Measurements from ENCODE around the gene UBTF. TPM values are rescaled to one million over a fixed set of nuclear protein-coding genes. Genes with fewer than 3 reads are reported as not detected.

UBTF gene
- total and polyA plus RNA-seq, 2 of the 8 experiments (the other 6 are each of a cell fraction or from before 2014, with no cell fraction given) = 14.7 to 106 TPM

- no peak overlapping the region for H3K4me3 ChIP-seq (ENCODE audit: extremely low read depth in 1 of 4, insufficient read depth in 2 of 4, low read depth in 3 of 4, low read length in 4 of 4)
- peaks cover 11 to 23% of the 10 kb centered on the region in 2 experiments for H3K79me2 ChIP-seq (ENCODE audit: control insufficient read depth in 1 of 2, insufficient read depth in 2 of 2, low read length in 2 of 2)
- H4K8ac ChIP-seq (ENCODE audit: extremely low read depth, insufficient read depth, low read length) = no peak overlapping the region
- H2BK15ac ChIP-seq (ENCODE audit: low read length) = no peak overlapping the region
- H3K27ac ChIP-seq (ENCODE audit: low read depth, low read length) = no peak overlapping the region; the same call in 1 of the 2 replicates
- H3K36me3 ChIP-seq (ENCODE audit: control insufficient read depth in 2 of 4, insufficient read depth in 4 of 4, low read length in 3 of 4) = peaks cover 25 to 47% (median 36%) of the 10 kb centered on the region in 4 experiments; a peak in 7 of 8 replicates
- no peak overlapping the region for H3K18ac ChIP-seq (ENCODE audit: extremely low read depth, low read length)
- no peak overlapping the region for H3K9ac ChIP-seq (replicated peaks in 1 of 4; ENCODE audit: extremely low read depth in 1 of 4, low read depth in 3 of 4, low read length in 3 of 4)
- no peak overlapping the region for H4K5ac ChIP-seq (ENCODE audit: insufficient read length, low read depth, low read length)
- no peak overlapping the region for H2BK5ac ChIP-seq (ENCODE audit: low read depth, low read length)
- peaks cover 0 to 14% (median 3%) of the 10 kb centered on the region in 4 experiments; a peak in 6 of 7 replicates for H3K4me1 ChIP-seq (replicated peaks in 1 of 4; ENCODE audit: control insufficient read depth in 3 of 4, insufficient read depth in 4 of 4, low read length in 3 of 4)
- H2AFZ ChIP-seq (ENCODE audit: low read length) = no peak overlapping the region
- no peak overlapping the region for H3K4me2 ChIP-seq (ENCODE audit: insufficient read depth in 1 of 2, low read depth in 2 of 2, low read length in 2 of 2)
- no peak overlapping the region for H3K14ac ChIP-seq (ENCODE audit: insufficient read length)
- peaks cover 11% of the 10 kb centered on the region for H3K23me2 ChIP-seq (ENCODE audit: low read depth, low read length)
- H2BK12ac ChIP-seq (ENCODE audit: low read depth, low read length) = no peak overlapping the region
- H3K56ac ChIP-seq (replicated peaks; ENCODE audit: insufficient read length, low read depth, low read length) = no peak overlapping the region
- no peak overlapping the region for H2BK120ac ChIP-seq (replicated peaks; ENCODE audit: low read depth, low read length)
- H3K79me1 ChIP-seq (ENCODE audit: low read depth, low read length) = peaks cover 9% of the 10 kb centered on the region
- POLR2A ChIA-PET (ENCODE audit: partially characterized antibody) = interaction anchor here (0.7 to 8.7 kb wide), 5 partner anchors 10 to 104 kb away, joined by 3 to 78 read pairs (median 9); partner anchors contain the start of genes ATXN7L3 and RUNDC3A
- H3K4ac ChIP-seq (replicated peaks; ENCODE audit: insufficient read length, low read depth, low read length) = no peak overlapping the region
- no peak overlapping the region for H3K23ac ChIP-seq (ENCODE audit: insufficient read length)
- H2BK20ac ChIP-seq (ENCODE audit: low read length) = no peak overlapping the region
- FAIRE-seq (no peak), DNase-seq (ENCODE audit: low read depth in 1 of 2, low spot score in 2 of 2) (no peak)
- no peaks in the 10 kb centered on the region for H3K27me3 ChIP-seq (replicated peaks in 1 of 4; ENCODE audit: control insufficient read depth in 3 of 4, extremely low read depth in 1 of 4, insufficient read depth in 3 of 4, low read length in 3 of 4)
- H4K20me1 ChIP-seq (replicated peaks in 1 of 2; ENCODE audit: control insufficient read depth in 1 of 2, insufficient read depth in 2 of 2, low read length in 2 of 2) = peaks cover 0 to 10% of the 10 kb centered on the region in 2 experiments
- H3K9me3 ChIP-seq (ENCODE audit: insufficient read depth in 2 of 2, low read depth in 1 of 2, low read length in 1 of 2) = no peaks in the 10 kb centered on the region
- H2AK5ac ChIP-seq (ENCODE audit: low read depth, low read length) = no peak overlapping the region
- 92% methylated on average over 5 of the region's 5 CpGs; no CpG with 5 or more reads in 1 of the 2 experiments for WGBS, 2 experiments (ENCODE audit: extremely low coverage in 1 of 2, insufficient coverage in 1 of 2, insufficient read length in 1 of 2, insufficient replicate concordance in 2 of 2, low coverage in 1 of 2, low lambda C conversion rate in 2 of 2, missing lambda C conversion rate in 1 of 2)
- H4K91ac ChIP-seq (replicated peaks; ENCODE audit: insufficient read length, low read length) = no peak overlapping the region
- CTCF ChIA-PET (ENCODE audit: partially characterized antibody) = interaction anchor here (0.6 to 12.7 kb wide), 9 partner anchors 10 to 242 kb away, joined by 3 to 158 read pairs (median 5); partner anchors contain the start of gene GRN
- TF ChIP-seq RFX5 (IDR thresholded peaks at IDR 0.05; ENCODE audit: borderline replicate concordance, low read depth, low read length) (no peak), POLR2A (IDR thresholded peaks at IDR 0.05; ENCODE audit: control extremely low read depth in 1 of 2, low read depth in 2 of 2, low read length in 2 of 2) (no peak), ASH2L (IDR thresholded peaks at IDR 0.05; ENCODE audit: low read length) (no peak), TAF7 (optimal IDR thresholded peaks at IDR 0.05; ENCODE audit: borderline replicate concordance, low read depth, low read length) (no peak), MAX (IDR thresholded peaks at IDR 0.05) (no peak), HDAC6 (IDR thresholded peaks at IDR 0.05; ENCODE audit: low read depth, low read length) (no peak), TAF1 (IDR thresholded peaks at IDR 0.05; ENCODE audit: low read depth, low read length) (no peak), FOSL1 (IDR thresholded peaks at IDR 0.05; ENCODE audit: insufficient read depth, low read depth, low read length) (no peak), SIX5 (IDR thresholded peaks at IDR 0.05; ENCODE audit: low read depth, low read length) (no peak)
These were observed 3.3 kb downstream of the UBTF start for GRCh38 chr17:44216173-44216572.
